HG03060 (cell line): ENCODE results near the gene FNDC3B.

Source experiments
- ATAC-seq: cut with Tn5 transposase; IDR thresholded peaks from one replicate; pipeline ENCODE4 v1.9.1; 2021; ENCODE audit warnings: low read depth, moderate number of reproducible peaks; ENCODE audit not compliant: unreplicated experiment

The FNDC3B gene

DNA sequence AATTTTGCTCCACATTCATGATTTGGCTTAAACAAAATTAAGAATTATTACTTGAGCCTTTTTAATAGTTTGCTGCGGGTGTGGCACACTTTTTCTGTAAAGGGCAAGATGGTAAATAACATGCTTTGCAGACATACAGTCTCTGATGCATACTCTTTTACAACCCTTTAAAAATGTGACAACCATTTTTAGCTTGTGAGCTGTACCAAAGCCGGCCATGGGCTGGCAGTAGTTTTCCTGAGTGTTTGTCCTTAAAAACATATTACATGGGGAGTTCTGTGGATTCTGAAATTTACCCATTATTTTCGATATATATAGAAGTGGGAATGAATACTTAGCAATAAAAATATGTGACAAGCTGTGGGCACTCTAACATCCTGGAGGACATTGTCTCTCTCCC, 163.4 kb downstream of the FNDC3B start:
- ATAC-seq: no peak

GRCh38 chr3:172203522-172204258, 164.3 kb downstream of the FNDC3B start:
- ATAC-seq: no peak

DNA sequence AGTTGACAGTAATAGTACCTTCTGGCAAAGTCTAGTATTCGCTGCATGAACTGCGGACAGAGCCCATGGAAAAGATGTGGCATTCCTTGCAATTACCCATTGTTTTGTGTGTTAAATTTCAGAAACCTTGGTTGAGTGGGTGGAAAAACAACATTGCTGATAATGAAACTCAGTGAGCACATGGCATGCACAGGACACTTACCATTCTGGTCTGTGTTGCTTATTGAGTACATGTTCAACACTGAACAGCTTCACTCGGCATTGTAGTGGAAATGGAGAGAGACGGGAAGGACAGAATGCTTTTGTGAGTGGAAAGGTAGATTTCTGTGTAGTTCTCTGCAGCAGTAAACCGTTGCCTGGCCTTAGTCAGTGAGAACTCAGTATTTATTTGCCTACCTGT, 165.3 kb downstream of the FNDC3B start:
- ATAC-seq: no peak

- ATAC-seq: no peak
These were observed 169.4 kb downstream of the FNDC3B start for GRCh38 chr3:172208586-172209332.

DNA sequence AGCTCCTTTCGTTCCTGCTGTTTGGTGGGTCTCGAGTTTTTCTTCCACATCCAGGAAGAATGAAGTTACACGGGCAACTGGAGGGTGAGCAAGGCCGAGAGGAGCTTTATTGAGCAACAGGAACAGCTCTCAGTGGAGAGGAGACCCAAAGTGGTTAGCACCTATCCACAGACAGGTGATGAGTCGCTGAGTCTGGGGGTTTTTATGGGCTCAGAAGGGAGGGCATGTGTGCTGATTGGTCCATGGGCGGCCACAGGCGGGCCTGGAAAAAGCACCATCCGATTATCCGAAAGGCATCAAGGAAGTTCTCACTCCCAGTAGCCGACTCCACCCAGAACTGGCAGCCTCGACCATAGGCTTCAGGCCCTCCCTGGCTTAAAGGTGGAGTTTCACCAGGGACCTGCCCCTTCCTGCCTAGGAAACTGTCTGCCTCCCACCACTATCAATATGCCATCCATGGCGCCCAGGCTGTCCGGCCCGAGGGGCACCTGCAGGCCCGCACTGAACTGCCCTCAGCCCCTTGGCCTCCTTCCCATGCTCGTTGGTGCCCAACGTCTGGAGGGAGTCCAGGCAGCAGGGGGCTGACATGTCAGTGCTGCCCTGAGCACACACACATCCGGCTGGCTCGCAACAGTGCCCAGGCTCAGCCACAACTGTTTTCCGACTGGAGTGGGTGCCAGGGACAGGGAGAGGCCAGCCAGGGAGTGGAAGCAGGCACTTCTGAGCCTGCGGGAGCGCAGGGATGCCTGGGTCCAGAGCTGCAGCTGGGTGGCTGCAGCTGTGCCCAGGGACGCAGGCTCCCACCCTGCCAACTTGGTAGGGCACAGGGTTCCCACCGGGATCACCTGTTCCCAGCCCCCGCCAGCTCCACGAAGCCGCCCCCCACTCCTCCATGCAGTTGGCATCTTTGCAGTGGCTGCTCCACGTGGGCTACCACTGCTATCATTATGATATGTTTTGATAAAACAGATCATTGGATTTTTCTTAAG, 170.2 kb downstream of the FNDC3B start:
- no peak for ATAC-seq

DNA sequence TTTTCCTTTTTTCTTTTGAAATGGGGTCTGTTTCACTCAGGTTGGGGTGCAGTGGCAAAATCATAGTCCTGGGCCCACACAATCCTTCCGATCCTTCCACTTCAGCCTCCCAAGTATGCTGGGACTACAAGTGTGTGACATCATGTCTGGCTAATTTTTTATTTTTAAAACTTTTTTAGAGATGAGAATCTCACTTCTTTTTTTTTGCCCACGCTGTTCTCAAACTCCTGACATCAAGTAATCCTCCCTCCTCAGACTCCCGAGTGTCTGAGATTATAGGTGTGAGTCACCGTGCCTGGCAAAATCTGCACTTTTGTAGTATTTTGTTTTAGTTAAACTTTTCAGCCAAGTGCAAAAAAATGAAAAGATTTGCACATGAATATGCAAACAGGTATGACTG, 171.0 kb downstream of the FNDC3B start:
- ATAC-seq: no peak

- no peak for ATAC-seq
These were observed 171.7 kb downstream of the FNDC3B start for GRCh38 chr3:172211123-172211522.

- no peak for ATAC-seq
These were observed 173.8 kb downstream of the FNDC3B start for GRCh38 chr3:172213200-172213599.

- ATAC-seq: no peak
These were observed 174.5 kb downstream of the FNDC3B start for GRCh38 chr3:172213904-172214303.

DNA sequence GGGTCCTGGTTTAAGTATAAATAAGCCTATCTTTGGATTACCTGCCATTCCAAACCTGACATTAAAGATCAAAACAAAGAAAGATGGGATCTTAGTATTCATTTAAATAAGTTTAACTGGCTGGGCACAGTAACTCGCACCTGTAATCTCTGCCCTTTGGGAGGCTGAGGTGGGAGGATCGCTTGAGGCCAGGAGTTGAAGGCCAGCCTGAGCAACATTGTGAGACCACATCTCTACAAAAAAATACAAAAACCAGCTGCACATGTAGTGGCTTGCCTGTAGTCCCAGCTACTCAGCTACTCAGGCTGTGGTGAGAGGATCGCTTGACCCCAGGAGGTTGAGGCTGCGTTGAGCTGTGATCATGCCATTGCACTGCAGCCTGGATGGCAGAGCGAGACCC, 176.9 kb downstream of the FNDC3B start:
- no peak for ATAC-seq

DNA sequence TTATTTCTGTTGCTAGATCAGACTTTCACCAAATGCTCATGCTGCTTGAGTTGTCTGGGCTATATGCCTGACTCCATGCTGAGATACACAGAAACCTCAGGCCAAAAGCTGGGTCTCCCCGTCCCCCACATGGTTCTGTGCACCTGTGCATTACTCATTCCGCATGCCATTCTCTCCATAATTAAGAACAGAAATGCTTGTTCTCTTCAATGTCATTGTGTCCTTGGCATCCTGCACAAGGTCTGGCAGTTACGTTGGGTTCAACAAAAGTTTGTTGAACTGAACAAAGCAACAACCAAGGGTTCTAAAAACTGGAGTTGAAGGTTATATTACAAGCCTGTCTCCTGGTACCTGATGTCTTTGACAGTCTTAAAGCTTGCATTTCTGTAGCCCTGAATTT, 177.5 kb downstream of the FNDC3B start:
- no peak for ATAC-seq

DNA sequence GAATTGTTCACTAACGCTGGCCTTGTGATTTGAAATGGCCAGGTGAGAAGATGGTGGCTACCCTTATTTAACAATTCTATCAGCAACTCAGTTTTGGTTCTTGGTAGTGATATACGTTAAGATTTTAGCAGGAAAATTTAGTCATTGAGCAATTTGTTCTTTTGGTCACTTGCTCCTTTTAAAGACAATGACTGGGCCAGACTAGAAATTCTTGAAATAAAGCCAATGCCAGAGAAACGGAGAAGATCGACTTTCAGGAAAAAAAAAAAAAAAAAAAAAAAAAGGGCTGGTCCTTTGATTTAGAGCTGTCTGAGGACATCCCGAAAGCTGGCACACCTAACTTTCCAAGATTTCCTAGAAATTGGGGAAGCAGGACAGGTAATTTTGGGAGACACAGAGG, 178.5 kb downstream of the FNDC3B start:
- no peak for ATAC-seq

DNA sequence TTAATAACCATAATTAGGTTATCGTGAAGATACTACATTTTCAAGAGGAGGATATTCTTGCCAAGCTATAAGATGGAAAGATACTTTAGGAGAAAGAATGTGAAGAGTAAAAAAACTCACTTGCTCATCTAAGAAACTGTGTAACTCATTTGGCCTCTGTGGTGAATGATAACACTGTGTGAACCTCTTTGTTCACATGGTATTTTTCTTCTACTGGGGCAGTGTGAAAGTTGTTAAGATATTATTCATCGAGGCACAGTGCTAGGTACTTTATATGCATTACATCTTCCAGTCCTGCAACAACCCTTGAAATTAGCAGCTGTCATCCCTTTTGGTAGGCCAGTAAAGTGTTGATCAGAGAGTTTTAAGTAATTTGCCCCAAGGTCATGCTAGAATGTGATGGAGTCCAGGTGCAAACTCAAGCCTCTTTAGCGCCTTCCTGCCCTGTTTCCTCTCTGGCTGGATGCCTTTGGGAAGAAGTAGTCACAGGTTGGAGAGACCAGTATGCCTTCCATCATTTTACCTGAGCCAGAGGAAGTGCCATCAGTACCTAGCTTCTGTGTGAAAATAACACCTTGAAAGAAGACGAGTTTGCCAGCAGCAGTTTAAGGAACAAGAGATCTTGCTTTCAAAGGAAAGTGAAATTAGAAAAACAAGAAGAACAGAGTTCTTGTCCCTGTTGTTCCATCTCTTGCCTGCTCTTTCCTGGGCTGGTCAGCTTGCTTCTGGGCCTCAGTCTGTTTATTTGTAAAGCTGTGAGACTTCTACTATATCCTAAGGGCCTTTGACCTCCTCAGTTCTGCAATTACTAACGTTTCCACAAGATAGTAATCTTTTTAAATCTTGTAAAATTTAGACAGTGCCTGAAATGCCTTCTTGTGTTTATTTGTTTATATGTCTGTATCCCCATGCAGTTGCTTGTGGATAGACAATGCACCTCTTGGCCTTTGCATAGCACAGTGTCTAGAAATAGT, 179.3 kb downstream of the FNDC3B start:
- no peak for ATAC-seq

DNA sequence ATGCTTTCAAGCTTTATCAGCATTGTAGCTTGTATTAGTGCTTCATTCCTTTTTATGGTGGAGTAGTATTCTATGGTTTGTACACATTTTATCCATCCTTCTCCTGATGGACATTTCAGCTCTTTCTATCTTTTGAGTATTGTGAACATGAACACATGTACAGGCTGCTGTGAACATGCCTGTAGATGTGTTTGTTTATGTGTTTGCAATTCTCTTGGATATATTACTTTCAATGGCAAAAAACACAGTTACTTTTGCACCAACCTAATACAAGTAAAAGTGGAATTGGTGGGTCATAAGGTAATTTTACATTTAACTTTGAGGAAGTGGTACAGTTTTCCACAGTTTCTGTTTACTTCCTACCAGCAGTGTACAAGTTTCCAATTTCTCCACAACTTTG, 180.4 kb downstream of the FNDC3B start:
- ATAC-seq: no peak

- no peak for ATAC-seq
These were observed 182.2 kb downstream of the FNDC3B start for GRCh38 chr3:172221547-172221946.

- no peak for ATAC-seq
These were observed 183.2 kb downstream of the FNDC3B start for GRCh38 chr3:172222478-172223071.

- ATAC-seq: no peak
These were observed 184.5 kb downstream of the FNDC3B start for GRCh38 chr3:172223870-172224269.

DNA sequence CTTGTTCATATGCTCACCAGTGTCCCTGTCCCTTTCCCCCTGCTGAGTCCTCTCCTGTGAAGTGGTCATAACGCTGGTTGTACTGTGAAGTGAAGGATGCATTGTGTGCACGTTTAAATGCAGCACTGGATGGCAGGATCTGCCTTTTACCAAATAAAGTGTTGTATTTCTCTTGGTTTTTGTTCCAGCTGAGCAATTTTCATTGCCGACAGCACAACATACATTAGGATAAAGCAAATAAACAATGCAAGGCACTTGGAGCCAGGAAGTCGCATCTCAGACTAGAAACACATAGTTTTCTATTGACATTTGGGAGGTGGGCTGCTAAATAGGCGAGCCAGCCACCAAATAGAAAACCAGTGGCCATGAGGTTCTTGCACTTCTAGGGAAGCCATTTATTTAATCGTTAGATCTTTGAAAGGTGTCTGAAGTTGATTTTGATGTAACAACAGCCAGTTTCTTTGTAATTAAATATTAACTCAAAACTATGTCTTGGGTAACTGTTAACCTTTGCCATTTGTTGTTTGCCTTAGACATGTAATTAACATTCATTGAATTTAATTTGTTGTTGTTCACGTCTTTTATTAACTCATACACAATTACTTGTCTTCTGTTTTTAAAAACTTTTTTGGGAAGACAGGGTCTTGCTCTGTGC, 185.3 kb downstream of the FNDC3B start:
- no peak for ATAC-seq

GRCh38 chr3:172225215-172225707, 185.9 kb downstream of the FNDC3B start:
- no peak for ATAC-seq
